IMR-90 (cell line): ENCODE measurements around the gene ZSCAN30. TPM values are rescaled to one million over a fixed set of nuclear protein-coding genes. Genes with fewer than 3 reads are reported as not detected.

Experiments
- ATAC-seq: fragments of 200-7000 bp; cut with Tn5 transposase; 2 replicates; pipeline ENCODE4 v1.9.1; 2020; ENCODE audit warnings: low read depth, mild to moderate bottlenecking, moderate library complexity
- BruUV-seq: library from RNA; stranded (reverse); fragments of 400-500 nt; replicated peaks from 2 replicates; lab custom pipeline; 2021; lab: Mats Ljungman, UMichigan
- CTCF ChIA-PET: fragments of 300-600 bp; formaldehyde crosslinking; extraction: SDS; loops from one replicate; lab custom pipeline; 2021; ENCODE audit warnings: antibody characterized with exemption; lab: Yijun Ruan, JAX
- POLR2A ChIA-PET: fragments of 300-600 bp; sonication (Branson Sonifier 250); formaldehyde crosslinking; loops from one replicate; lab custom pipeline; 2022; ENCODE audit warnings: antibody characterized with exemption; ENCODE audit not compliant: unreplicated experiment; lab: Charles Lee
- DNase-seq: peaks from one replicate; pipeline ENCODE4 v3.0.0; 2013
- H2AFZ ChIP-seq: replicated peaks from 2 replicates; pipeline ENCODE3; 2013; ENCODE audit warnings: low read length, mild to moderate bottlenecking; ENCODE audit not compliant: poor library complexity
- H2AK5ac ChIP-seq: 2 replicates; pipeline ENCODE4 v1.6.1; 2013; ENCODE audit warnings: low read depth, low read length, inconsistent platforms
- H2AK9ac ChIP-seq: replicated peaks from 2 replicates; pipeline ENCODE3; 2013; ENCODE audit warnings: mild to moderate bottlenecking, low read depth, low read length, moderate library complexity; ENCODE audit not compliant: poor library complexity
- H2BK120ac ChIP-seq: 2 replicates; pipeline ENCODE4 v1.6.1; 2013; ENCODE audit warnings: low read depth, low read length, inconsistent platforms
- H2BK15ac ChIP-seq: 3 replicates; pipeline ENCODE4 v1.6.1; 2013; ENCODE audit warnings: low read depth, low read length, inconsistent platforms
- H2BK20ac ChIP-seq: 2 replicates; pipeline ENCODE4 v1.6.1; 2013; ENCODE audit warnings: low read depth, mild to moderate bottlenecking, inconsistent platforms, low read length, moderate library complexity
- H2BK5ac ChIP-seq: 2 replicates; pipeline ENCODE4 v1.6.1; 2013; ENCODE audit warnings: mild to moderate bottlenecking, low read depth, low read length, inconsistent platforms; ENCODE audit not compliant: poor library complexity, severe bottlenecking
- H3K14ac ChIP-seq: replicated peaks from 2 replicates; pipeline ENCODE4 v1.6.1; 2013; ENCODE audit warnings: low read depth, low read length, inconsistent platforms
- H3K18ac ChIP-seq: 2 replicates; pipeline ENCODE4 v1.6.1; 2013; ENCODE audit warnings: low read depth, low read length, control low read depth
- H3K23ac ChIP-seq: 2 replicates; pipeline ENCODE4 v1.6.1; 2013; ENCODE audit warnings: low read depth, low read length, inconsistent platforms
- H3K27ac ChIP-seq: 2 replicates; pipeline ENCODE4 v1.5.1; 2013; ENCODE audit warnings: mild to moderate bottlenecking, control low read depth, low read length; ENCODE audit not compliant: insufficient read depth
- H3K27me3 ChIP-seq: 2 replicates; pipeline ENCODE4 v1.6.1; 2013; ENCODE audit warnings: low read length; ENCODE audit not compliant: control insufficient read depth, insufficient read depth
- H3K36me3 ChIP-seq: 2 replicates; pipeline ENCODE4 v1.6.1; 2013; ENCODE audit warnings: low read length, mixed read lengths; ENCODE audit not compliant: control insufficient read depth, insufficient read depth
- H3K4ac ChIP-seq: 2 replicates; pipeline ENCODE4 v1.6.1; 2013; ENCODE audit warnings: low read depth, low read length, inconsistent platforms
- H3K4me1 ChIP-seq: 2 replicates; pipeline ENCODE4 v1.6.1; 2013; ENCODE audit warnings: low read length, mixed read lengths; ENCODE audit not compliant: control insufficient read depth, insufficient read depth
- H3K4me2 ChIP-seq: 2 replicates; pipeline ENCODE4 v1.6.1; 2013; ENCODE audit warnings: low read depth, mild to moderate bottlenecking, control low read depth, low read length, moderate library complexity
- H3K4me3 ChIP-seq: 2 replicates; pipeline ENCODE4 v1.5.1; 2013; ENCODE audit warnings: low read depth, mild to moderate bottlenecking, control low read depth, low read length, moderate library complexity; ENCODE audit not compliant: insufficient read depth
- H3K56ac ChIP-seq: 2 replicates; pipeline ENCODE4 v1.6.1; 2013; ENCODE audit warnings: low read length, inconsistent platforms; ENCODE audit not compliant: insufficient read depth; ENCODE audit errors: extremely low read depth
- H3K79me1 ChIP-seq, 2 experiments: 2 replicates each; pipeline ENCODE4 v1.6.1; 2013; ENCODE audit warnings: low read length in 2 of 2, inconsistent platforms in 1 of 2, low read depth in 1 of 2
- H3K9ac ChIP-seq: 2 replicates; pipeline ENCODE4 v1.6.1; 2013; ENCODE audit warnings: low read depth, low read length, control low read depth
- H3K9me1 ChIP-seq: 2 replicates; pipeline ENCODE4 v1.6.1; 2013; ENCODE audit warnings: low read length, inconsistent platforms; ENCODE audit not compliant: insufficient read depth
- H3K9me3 ChIP-seq: 2 replicates; pipeline ENCODE4 v1.6.1; 2013; ENCODE audit warnings: low read length; ENCODE audit not compliant: control insufficient read depth, insufficient read depth
- H4K20me1 ChIP-seq: 2 replicates; pipeline ENCODE4 v1.6.1; 2013; ENCODE audit warnings: low read length, inconsistent platforms; ENCODE audit not compliant: insufficient read depth
- H4K5ac ChIP-seq: 2 replicates; pipeline ENCODE4 v1.6.1; 2013; ENCODE audit warnings: mild to moderate bottlenecking, low read depth, low read length, control low read depth
- H4K8ac ChIP-seq, 2 experiments: 2 replicates each; pipeline ENCODE4 v1.6.1; 2013; ENCODE audit warnings: low read depth in 2 of 2, low read length in 2 of 2, control low read depth in 1 of 2, inconsistent platforms in 1 of 2
- H4K91ac ChIP-seq: 2 replicates; pipeline ENCODE4 v1.6.1; 2013; ENCODE audit warnings: low read depth, low read length, inconsistent platforms; ENCODE audit not compliant: insufficient read depth
- CEBPB ChIP-seq: IDR thresholded peaks from 2 replicates; pipeline ENCODE4 v1.6.1; 2012; ENCODE audit warnings: low read depth, low read length, improper control_type of control experiment
- RCOR1 ChIP-seq: IDR thresholded peaks from 2 replicates; pipeline ENCODE4 v1.6.1; 2012; ENCODE audit warnings: mild to moderate bottlenecking, low read length, improper control_type of control experiment; ENCODE audit not compliant: insufficient replicate concordance
- WGBS, 2 experiments: methylation state at CpG; one replicate each; pipeline versions ENCODE4 v1.1.5 to v1.1.7; 2013; ENCODE audit warnings: missing lambda C conversion rate in 2 of 2; ENCODE audit not compliant: insufficient read length in 1 of 2; ENCODE audit errors: extremely low coverage in 2 of 2; 5-methylcytosine and 5-hydroxymethylcytosine counted together
- dilution Hi-C: fragments of 300-500 bp; cut with HindIII; formaldehyde crosslinking; loops from one replicate; pipeline ENCODE4 v1.14.3; 2018; ENCODE audit warnings: low sequenced_read_pairs; ENCODE audit not compliant: unreplicated experiment
- in situ Hi-C: fragments of 300-500 bp; cut with MboI; formaldehyde crosslinking; loops from 3 replicates; pipeline ENCODE4 v1.14.3; 2019; ENCODE audit warnings: low sequenced_read_pairs, inconsistent platforms, mixed read lengths
- intact Hi-C: fragments of 100-400 bp; cut with micrococcal nuclease; formaldehyde crosslinking; loops from 2 replicates; pipeline ENCODE4 v1.10.0; 2022
- polyA plus RNA-seq, 3 experiments: library from polyadenylated mRNA; depleted of rRNA; stranded (reverse); fragments of >200 nt; gene quantifications; 2 replicates each; pipeline ENCODE4 v1.2.3, GENCODE V29; 2012; ENCODE audit warnings: low replicate concordance in 1 of 3
- total RNA-seq: library from RNA; depleted of rRNA; stranded (reverse); fragments of >200 nt; gene quantifications from 2 replicates; pipeline ENCODE4 v1.2.3, GENCODE V29; 2012

The ZSCAN30 gene
- total and polyA plus RNA-seq, 2 of the 4 experiments (the other 2 are of a cell fraction), result 9.9 to 17.7 TPM

DNA sequence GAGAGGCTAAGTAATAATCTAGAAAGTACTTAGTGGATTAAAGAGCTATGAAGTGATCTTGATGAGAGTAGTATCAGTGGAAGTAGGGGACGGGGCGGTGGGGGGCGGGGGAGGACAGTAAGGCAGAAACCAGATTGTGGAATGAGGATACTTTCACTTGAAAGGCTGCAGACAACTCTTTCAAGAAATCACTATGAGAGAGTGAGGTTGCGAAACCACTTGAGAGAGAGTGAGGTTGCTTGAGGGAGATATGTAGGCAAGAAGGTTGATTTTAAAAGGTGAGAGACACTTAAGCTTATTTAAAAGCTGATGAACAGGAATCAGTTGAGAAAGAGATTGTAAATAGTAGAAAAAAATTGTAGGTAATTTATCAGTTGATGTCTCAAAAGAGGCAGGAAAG, 45.4 kb downstream of the ZSCAN30 start:
- H2BK20ac ChIP-seq, result no peak overlapping the region
- H4K5ac ChIP-seq, result no peak overlapping the region
- POLR2A ChIA-PET, result no interaction called here
- H3K4me3 ChIP-seq, result no peak overlapping the region
- TF ChIP-seq CEBPB (0 out of 2 replicates have a peak, but pooled peaks have one; percentile 44), RCOR1 (no peak)
- H3K4me1 ChIP-seq, result peaks cover 2% of the 10 kb centered on the region; the same call in 1 of the 2 replicates
- H3K27ac ChIP-seq, result no peak overlapping the region
- H3K9me1 ChIP-seq, result no peaks in the 10 kb centered on the region
- H4K8ac ChIP-seq, result no peak overlapping the region
- H3K9ac ChIP-seq, result no peak overlapping the region
- H3K27me3 ChIP-seq, result no peaks in the 10 kb centered on the region
- dilution Hi-C loops, result no loop called here
- no peak overlapping the region for H2AK5ac ChIP-seq
- no peak overlapping the region for H3K23ac ChIP-seq
- H2AK9ac ChIP-seq, result no peak overlapping the region
- intact Hi-C loops, result loop anchor here (5.0 kb wide), 1 partner anchor 48 kb away; the partner anchor contains the start of gene ZSCAN30
- H3K9me3 ChIP-seq, result peaks cover 35% of the 10 kb centered on the region
- CTCF ChIA-PET, result no interaction called here
- H4K91ac ChIP-seq, result no peak overlapping the region
- H2BK15ac ChIP-seq, result no peak overlapping the region
- no peak overlapping the region for H3K18ac ChIP-seq
- H3K14ac ChIP-seq, result no peak overlapping the region
- H3K79me1 ChIP-seq, result peaks cover 8 to 10% of the 10 kb centered on the region in 2 experiments
- no peak overlapping the region for H3K4me2 ChIP-seq
- ATAC-seq (no peak), DNase-seq (no peak)
- no peak overlapping the region for H2BK120ac ChIP-seq
- no peaks in the 10 kb centered on the region for H4K20me1 ChIP-seq
- BruUV-seq, result no TSS peak
- no peak overlapping the region for H3K56ac ChIP-seq
- H2AFZ ChIP-seq, result no peak overlapping the region
- no peak overlapping the region for H2BK5ac ChIP-seq
- no peak overlapping the region for H3K4ac ChIP-seq
- WGBS, 2 experiments, result 88% methylated on average over 1 of the region's 4 CpGs; no CpG with 5 or more reads in 1 of the 2 experiments
- peaks cover 53% of the 10 kb centered on the region for H3K36me3 ChIP-seq
- in situ Hi-C loops, result loop anchor here (5.0 to 25.0 kb wide), 3 partner anchors 48 to 718 kb away; partner anchors contain the start of genes RMP24, ZNF24 and ZSCAN30
